Activated CD8-positive, alpha-beta memory T cell treated with anti-CD3 and anti-CD28 coated beads for 36 hours (primary cell): ENCODE results near the gene KIRREL3. TPM values are rescaled to one million over a fixed set of nuclear protein-coding genes. Genes with fewer than 3 reads are reported as not detected.

ENCODE experiments used
- CTCF ChIA-PET: fragments of 350-600 bp; sonication (Branson Sonifier 250); formaldehyde crosslinking; loops from one replicate; lab custom pipeline; 2021; ENCODE audit warnings: antibody characterized with exemption; lab: Charles Lee
- POLR2A ChIA-PET: fragments of 350-600 bp; sonication (Branson Sonifier 250); formaldehyde crosslinking; loops from one replicate; lab custom pipeline; 2021; ENCODE audit warnings: antibody characterized with exemption; lab: Charles Lee
- total RNA-seq, 2 experiments: library from RNA; stranded (reverse); gene quantifications; one replicate each; pipeline ENCODE4 v1.2.3, GENCODE V29; 2021

Gene KIRREL3
- total RNA-seq, 2 experiments from 2014 or later: not detected

- ChIA-PET CTCF (no interaction called here), POLR2A (no interaction called here)
Measured at GRCh38 chr11:126423154-126423553, 577.4 kb downstream of the KIRREL3 start.

- POLR2A ChIA-PET: no interaction called here
Measured at GRCh38 chr11:126422446-126422845, 578.1 kb downstream of the KIRREL3 start.

GRCh38 chr11:126421271-126421671 is 579.3 kb downstream of the KIRREL3 start:
- POLR2A ChIA-PET: no interaction called here
- CTCF ChIA-PET: no interaction called here

More at GRCh38 chr11:126422446-126422845, 578.1 kb downstream of the KIRREL3 start:
- CTCF ChIA-PET: no interaction called here

GRCh38 chr11:126420698-126421256 is 579.8 kb downstream of the KIRREL3 start:
- ChIA-PET CTCF (interaction anchor here (1.1 kb wide), 1 partner anchor 63 kb away, joined by 3 read pairs; no protein-coding TSS in a partner anchor), POLR2A (no interaction called here)

- CTCF ChIA-PET: interaction anchor here (1.1 kb wide), 1 partner anchor 64 kb away, joined by 3 read pairs; no protein-coding TSS in a partner anchor
- POLR2A ChIA-PET: interaction anchor here (0.5 to 1.0 kb wide), 2 partner anchors 111 to 113 kb away, joined by 3 to 5 read pairs; no protein-coding TSS in a partner anchor
Measured at GRCh38 chr11:126419801-126420697, 580.5 kb downstream of the KIRREL3 start.

- ChIA-PET CTCF (interaction anchor here (0.8 kb wide), 1 partner anchor 62 kb away, joined by 3 read pairs; no protein-coding TSS in a partner anchor), POLR2A (interaction anchor here (0.5 kb wide), 1 partner anchor 110 kb away, joined by 5 read pairs; no protein-coding TSS in a partner anchor)
Measured at GRCh38 chr11:126418887-126419286, 581.7 kb downstream of the KIRREL3 start.

GRCh38 chr11:126417091-126417862 is 583.3 kb downstream of the KIRREL3 start:
- ChIA-PET POLR2A (interaction anchor here (1.0 kb wide), 1 partner anchor 62 kb away, joined by 4 read pairs; the partner anchor contains the start of gene ST3GAL4), CTCF (interaction anchor here (0.7 to 1.8 kb wide), 2 partner anchors 63 to 64 kb away, joined by 3 to 5 read pairs; no protein-coding TSS in a partner anchor)

- POLR2A ChIA-PET: interaction anchor here (1.0 kb wide), 1 partner anchor 61 kb away, joined by 4 read pairs; the partner anchor contains the start of gene ST3GAL4
Measured at GRCh38 chr11:126416542-126417090, 584.0 kb downstream of the KIRREL3 start.

GRCh38 chr11:126415669-126416420 is 584.7 kb downstream of the KIRREL3 start:
- ChIA-PET CTCF (interaction anchor here (0.5 to 1.8 kb wide), 3 partner anchors 17 to 105 kb away, joined by 3 to 5 read pairs (median 3); no protein-coding TSS in a partner anchor), POLR2A (interaction anchor here (0.6 to 1.0 kb wide), 2 partner anchors 60 to 100 kb away, joined by 4 read pairs; partner anchors contain the start of gene ST3GAL4)

More at GRCh38 chr11:126416542-126417090, 584.0 kb downstream of the KIRREL3 start:
- CTCF ChIA-PET: interaction anchor here (0.5 to 1.8 kb wide), 3 partner anchors 17 to 106 kb away, joined by 3 to 5 read pairs (median 3); no protein-coding TSS in a partner anchor

GRCh38 chr11:126415128-126415527 is 585.4 kb downstream of the KIRREL3 start:
- CTCF ChIA-PET: interaction anchor here (1.2 to 1.8 kb wide), 2 partner anchors 65 to 104 kb away, joined by 3 to 5 read pairs; no protein-coding TSS in a partner anchor
- POLR2A ChIA-PET: no interaction called here

- ChIA-PET CTCF (no interaction called here), POLR2A (no interaction called here)
Measured at GRCh38 chr11:126414615-126415014, 586.0 kb downstream of the KIRREL3 start.

- POLR2A ChIA-PET: no interaction called here
Measured at GRCh38 chr11:126413843-126414405, 586.6 kb downstream of the KIRREL3 start.

GRCh38 chr11:126413426-126413825 is 587.1 kb downstream of the KIRREL3 start:
- CTCF ChIA-PET: interaction anchor here (1.9 kb wide), 1 partner anchor 27 kb away, joined by 5 read pairs; no protein-coding TSS in a partner anchor
- POLR2A ChIA-PET: no interaction called here

More at GRCh38 chr11:126413843-126414405, 586.6 kb downstream of the KIRREL3 start:
- CTCF ChIA-PET: interaction anchor here (1.9 kb wide), 1 partner anchor 27 kb away, joined by 5 read pairs; no protein-coding TSS in a partner anchor

- ChIA-PET POLR2A (no interaction called here), CTCF (interaction anchor here (1.9 kb wide), 1 partner anchor 29 kb away, joined by 5 read pairs; no protein-coding TSS in a partner anchor)
Measured at GRCh38 chr11:126411971-126412381, 588.6 kb downstream of the KIRREL3 start.

- POLR2A ChIA-PET: no interaction called here
- CTCF ChIA-PET: interaction anchor here (1.0 kb wide), 1 partner anchor 100 kb away, joined by 4 read pairs; no protein-coding TSS in a partner anchor
Measured at GRCh38 chr11:126410649-126411048, 589.9 kb downstream of the KIRREL3 start.

GRCh38 chr11:126409620-126409985 is 591.0 kb downstream of the KIRREL3 start:
- ChIA-PET CTCF (interaction anchor here (1.0 kb wide), 1 partner anchor 99 kb away, joined by 4 read pairs; no protein-coding TSS in a partner anchor), POLR2A (no interaction called here)
